Esophagus muscularis mucosa (tissue), 4 donors: Measurements from ENCODE around the gene PARD6G. TPM values are rescaled to one million over a fixed set of nuclear protein-coding genes. Genes with fewer than 3 reads are reported as not detected.

Experiments used
- DNase-seq: peaks from one replicate; pipeline ENCODE4 v3.0.0-alpha.2; 2017; ENCODE audit errors: extremely low spot score
- H3K27ac ChIP-seq, 4 donors: fragments of 200-600 bp; sonication (generic); replicated peaks in 1 of 4; 1 replicate in 3 of 4; 2 replicates in 1 of 4; pipeline ENCODE4 v1.5.1; 2016 to 2019; ENCODE audit warnings: mild to moderate bottlenecking in 1 of 4
- H3K27me3 ChIP-seq, 4 donors: fragments of 200-600 bp; sonication (generic); one replicate each; pipeline versions ENCODE4 v1.5.1 to v1.6.0; 2016 to 2019
- H3K36me3 ChIP-seq, 4 donors: fragments of 200-600 bp; sonication (generic); one replicate each; pipeline ENCODE4 v1.5.1; 2016 to 2019
- H3K4me1 ChIP-seq, 4 donors: fragments of 200-600 bp; sonication (generic); one replicate each; pipeline ENCODE4 v1.5.1; 2016 to 2019
- H3K4me3 ChIP-seq, 4 donors: fragments of 200-600 bp; sonication (generic); 1 replicate in 2 of 4; 2 replicates in 2 of 4; pipeline ENCODE4 v1.5.1; 2016 to 2019; ENCODE audit warnings: mild to moderate bottlenecking in 4 of 4, moderate library complexity in 1 of 4
- H3K9me3 ChIP-seq, 4 donors: fragments of 200-600 bp; sonication (generic); 1 replicate in 3 of 4; 2 replicates in 1 of 4; pipeline ENCODE4 v1.5.1; 2016 to 2019
- EP300 ChIP-seq: sonication (generic); formaldehyde crosslinking; IDR thresholded peaks from one replicate; pipeline ENCODE4 v1.6.1; 2017; ENCODE audit warnings: antibody characterized with exemption
- POLR2A ChIP-seq: fragments of 450-650 bp; IDR thresholded peaks from one replicate; pipeline ENCODE4 v1.6.1; 2017; ENCODE audit warnings: antibody characterized with exemption, moderate library complexity, mild to moderate bottlenecking, low read depth
- POLR2AphosphoS5 ChIP-seq, 2 donors: sonication (generic); formaldehyde crosslinking; IDR thresholded peaks; one replicate each; pipeline ENCODE4 v1.6.1; 2017; ENCODE audit warnings: antibody characterized with exemption in 2 of 2
- WGBS: methylation state at CpG from one replicate; pipeline ENCODE4 v1.1.5; 2018; 5-methylcytosine and 5-hydroxymethylcytosine counted together
- intact Hi-C: fragments of 100-400 bp; cut with DNase I; formaldehyde crosslinking; loops from one replicate; pipeline ENCODE4 v1.15.1; 2023
- total RNA-seq, 4 donors: library from RNA; depleted of rRNA; stranded (reverse); fragments of >200 nt; gene quantifications; one replicate each; pipeline versions ENCODE4 v1.1.0 to v1.2.1, GENCODE V29; 2016
- TF ChIP-seq, protein P1 (sequence below), 3 experiments: fragments of 200-600 bp in 2 of 3; fragments of 450-650 bp in 1 of 3; sonication (generic) in 2 of 3; IDR thresholded peaks; one replicate each; pipeline ENCODE4 v1.5.1; 2017 to 2019; ENCODE audit warnings: antibody characterized with exemption in 3 of 3, mild to moderate bottlenecking in 2 of 3, moderate library complexity in 1 of 3

PARD6G gene
- total RNA-seq, 4 donors from 2014 or later, result 5.4 to 11.3 (median 10.4) TPM

DNA sequence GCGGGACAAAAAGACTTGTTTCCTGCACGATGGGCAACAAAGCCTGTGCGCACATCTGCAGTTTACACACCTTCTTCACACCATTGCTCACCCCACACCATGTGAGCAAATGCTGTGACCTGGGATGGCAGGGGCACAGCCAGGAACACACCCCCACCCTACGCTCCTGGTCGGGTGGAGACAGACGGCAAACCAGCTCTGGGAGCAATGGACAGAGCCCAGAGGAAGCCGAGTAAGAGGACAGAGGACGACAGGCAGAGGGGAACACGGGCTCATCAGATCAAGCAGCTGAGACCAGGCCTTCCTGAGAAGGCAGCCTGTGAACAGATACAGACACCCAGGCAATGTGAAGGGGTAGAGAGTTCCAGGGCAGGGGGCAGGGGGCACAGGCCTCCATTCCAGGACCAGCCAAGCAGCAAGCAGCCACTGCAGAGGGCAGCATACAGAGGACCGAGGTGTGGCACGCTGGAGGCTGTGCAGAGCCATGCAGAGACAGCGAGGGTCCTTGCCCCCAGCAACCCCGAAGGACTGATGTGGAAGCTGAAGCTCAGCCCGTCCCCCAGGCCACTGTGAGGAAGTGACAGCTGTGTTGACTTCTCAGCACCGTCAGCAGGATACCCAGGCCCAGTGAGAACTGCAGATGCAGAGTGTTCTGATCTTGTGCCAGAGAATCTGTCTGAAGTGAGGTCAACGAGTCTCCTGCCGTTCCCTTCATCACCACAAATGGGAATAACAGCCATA lies 46.2 kb downstream of the PARD6G start:
- Histone ChIP-seq H3K4me1 (peaks cover 0 to 21% (median 16%) of the 10 kb centered on the region in 4 donors), H3K4me3 (no peak overlapping the region), H3K36me3 (no peaks in the 10 kb centered on the region), H3K9me3 (no peaks in the 10 kb centered on the region), H3K27me3 (no peaks in the 10 kb centered on the region), H3K27ac (peak overlapping the region in 1 of 4 donors; percentile 27)
- peak; percentile 84 for DNase-seq
- 55% methylated on average over 17 of the region's 17 CpGs for WGBS
- intact Hi-C loops, result no loop called here
- TF ChIP-seq POLR2AphosphoS5 (IDR thresholded peaks at IDR 0.05), result no peak
- no peak for TF ChIP-seq POLR2A
- TF ChIP-seq EP300, result no peak
- TF ChIP-seq, protein P1, sequence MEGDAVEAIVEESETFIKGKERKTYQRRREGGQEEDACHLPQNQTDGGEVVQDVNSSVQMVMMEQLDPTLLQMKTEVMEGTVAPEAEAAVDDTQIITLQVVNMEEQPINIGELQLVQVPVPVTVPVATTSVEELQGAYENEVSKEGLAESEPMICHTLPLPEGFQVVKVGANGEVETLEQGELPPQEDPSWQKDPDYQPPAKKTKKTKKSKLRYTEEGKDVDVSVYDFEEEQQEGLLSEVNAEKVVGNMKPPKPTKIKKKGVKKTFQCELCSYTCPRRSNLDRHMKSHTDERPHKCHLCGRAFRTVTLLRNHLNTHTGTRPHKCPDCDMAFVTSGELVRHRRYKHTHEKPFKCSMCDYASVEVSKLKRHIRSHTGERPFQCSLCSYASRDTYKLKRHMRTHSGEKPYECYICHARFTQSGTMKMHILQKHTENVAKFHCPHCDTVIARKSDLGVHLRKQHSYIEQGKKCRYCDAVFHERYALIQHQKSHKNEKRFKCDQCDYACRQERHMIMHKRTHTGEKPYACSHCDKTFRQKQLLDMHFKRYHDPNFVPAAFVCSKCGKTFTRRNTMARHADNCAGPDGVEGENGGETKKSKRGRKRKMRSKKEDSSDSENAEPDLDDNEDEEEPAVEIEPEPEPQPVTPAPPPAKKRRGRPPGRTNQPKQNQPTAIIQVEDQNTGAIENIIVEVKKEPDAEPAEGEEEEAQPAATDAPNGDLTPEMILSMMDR (IDR thresholded peaks at IDR 0.05), result no peak

GRCh38 chr18:80200171-80200931 lies 47.0 kb downstream of the PARD6G start:
- H3K9me3 ChIP-seq, result no peaks in the 10 kb centered on the region
- H3K36me3 ChIP-seq, result no peaks in the 10 kb centered on the region
- no peaks in the 10 kb centered on the region for H3K27me3 ChIP-seq
- 69% methylated on average over 13 of the region's 17 CpGs for WGBS
- TF ChIP-seq, protein P1 (IDR thresholded peaks at IDR 0.05), result no peak
- TF ChIP-seq POLR2AphosphoS5 (IDR thresholded peaks at IDR 0.05) (no peak), POLR2A (no peak), EP300 (no peak)
- peaks cover 0 to 21% (median 16%) of the 10 kb centered on the region in 4 donors for H3K4me1 ChIP-seq
- peak overlapping the region in 1 of 4 donors; percentile 27 for H3K27ac ChIP-seq
- H3K4me3 ChIP-seq, result no peak overlapping the region
- intact Hi-C loops, result no loop called here
- DNase-seq, result peak; percentile 89

DNA sequence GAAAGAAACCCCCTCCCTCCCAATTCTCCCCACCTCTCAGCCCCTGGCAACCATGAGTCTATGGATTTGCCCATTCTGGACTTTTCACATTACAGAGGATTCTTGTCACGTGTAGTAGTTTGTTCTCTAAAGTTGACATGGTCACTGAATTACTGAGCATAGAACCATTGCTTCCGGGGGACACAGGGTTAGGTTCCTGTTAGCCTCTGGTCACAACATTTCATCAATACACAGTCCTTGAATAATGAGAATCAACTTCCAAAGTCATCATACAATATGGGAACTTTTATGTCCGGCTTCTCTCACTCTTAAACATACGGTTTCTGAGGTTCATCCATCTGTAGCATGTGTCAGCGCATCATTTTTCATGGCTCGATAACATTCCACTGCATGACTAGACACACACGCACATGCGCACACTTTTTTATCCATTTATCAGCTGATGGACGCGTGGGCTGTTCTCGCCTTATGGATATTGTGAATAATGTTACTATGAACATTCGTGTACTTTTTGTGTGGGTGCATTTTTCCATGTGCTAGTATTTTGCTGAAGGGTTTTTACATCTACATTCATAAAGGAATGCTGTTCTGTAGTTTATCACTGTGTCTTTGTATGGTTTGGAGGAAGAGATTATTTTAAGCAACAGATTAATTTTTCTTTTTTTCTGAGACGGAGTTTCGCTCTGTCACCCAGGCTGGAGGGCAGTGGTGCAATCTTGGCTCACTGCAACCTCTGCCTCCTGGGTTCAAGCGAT lies 48.1 kb downstream of the PARD6G start:
- intact Hi-C loops, result no loop called here
- Histone ChIP-seq H3K4me1 (peaks cover 0 to 21% (median 16%) of the 10 kb centered on the region in 4 donors), H3K9me3 (no peaks in the 10 kb centered on the region), H3K27ac (no peak overlapping the region), H3K36me3 (no peaks in the 10 kb centered on the region), H3K27me3 (no peaks in the 10 kb centered on the region), H3K4me3 (no peak overlapping the region)
- 85% methylated on average over 15 of the region's 15 CpGs for WGBS
- TF ChIP-seq POLR2A (no peak), POLR2AphosphoS5 (IDR thresholded peaks at IDR 0.05) (no peak), EP300 (no peak)
- TF ChIP-seq, protein P1 (IDR thresholded peaks at IDR 0.05), result no peak
- peak; percentile 60 for DNase-seq

DNA sequence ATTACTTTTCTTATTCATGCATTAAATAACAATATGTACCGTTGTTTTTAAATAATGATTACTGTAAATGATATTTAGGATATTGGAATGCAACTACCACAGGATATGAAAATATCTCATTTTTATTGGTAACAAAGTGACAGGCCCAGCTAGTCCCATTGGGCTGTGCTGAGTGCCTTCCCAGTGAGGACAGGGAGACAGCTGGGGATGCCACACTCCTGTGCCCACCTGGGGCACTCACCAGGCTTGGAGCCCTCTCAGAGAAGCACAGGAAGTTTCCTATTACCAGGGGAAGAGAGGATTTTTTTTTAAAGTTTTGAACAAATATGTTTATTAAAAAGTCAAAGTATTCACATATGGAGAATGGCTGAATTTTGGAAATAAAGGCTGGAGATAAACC lies 48.9 kb downstream of the PARD6G start:
- intact Hi-C loops, result no loop called here
- WGBS, result 77% methylated on average over 1 of the region's 1 CpG
- Histone ChIP-seq H3K36me3 (no peaks in the 10 kb centered on the region), H3K27ac (no peak overlapping the region), H3K4me3 (no peak overlapping the region), H3K27me3 (no peaks in the 10 kb centered on the region), H3K4me1 (peaks cover 0 to 21% (median 16%) of the 10 kb centered on the region in 4 donors), H3K9me3 (no peaks in the 10 kb centered on the region)
- TF ChIP-seq, protein P1 (IDR thresholded peaks at IDR 0.05), result no peak
- TF ChIP-seq POLR2A, result no peak
- no peak for TF ChIP-seq POLR2AphosphoS5 (IDR thresholded peaks at IDR 0.05)
- no peak for TF ChIP-seq EP300
- DNase-seq, result peak; percentile 47
